NCI-H2107 treated with DMSO at 0.1 percent for 48 hours (cell line): ENCODE data around the gene SNED1.

Source experiments
- DNase-seq: peaks from one replicate; lab custom pipeline; 2025; ENCODE audit not compliant: unreplicated experiment; lab: John Stamatoyannopoulos, UW

SNED1 gene

DNA sequence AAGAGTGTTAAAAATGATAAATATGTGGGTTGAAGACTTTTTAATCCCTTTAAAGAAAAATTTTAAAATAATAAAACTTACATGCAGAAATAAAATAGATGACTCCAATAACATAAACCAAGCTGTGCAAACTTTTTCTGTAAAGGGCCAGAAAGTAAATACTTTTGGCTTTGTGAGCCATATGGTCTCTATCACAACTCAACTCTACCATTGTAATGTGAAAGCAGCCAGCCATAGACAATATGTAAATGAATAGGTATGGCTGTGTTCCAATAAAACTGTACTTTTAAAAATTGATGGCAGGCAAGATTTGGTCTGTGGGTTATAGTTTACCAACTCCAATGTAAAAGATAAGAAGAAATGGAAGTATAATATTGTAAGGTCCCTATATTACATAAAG lies 45.2 kb downstream of the SNED1 start:
- no peak for DNase-seq

DNA sequence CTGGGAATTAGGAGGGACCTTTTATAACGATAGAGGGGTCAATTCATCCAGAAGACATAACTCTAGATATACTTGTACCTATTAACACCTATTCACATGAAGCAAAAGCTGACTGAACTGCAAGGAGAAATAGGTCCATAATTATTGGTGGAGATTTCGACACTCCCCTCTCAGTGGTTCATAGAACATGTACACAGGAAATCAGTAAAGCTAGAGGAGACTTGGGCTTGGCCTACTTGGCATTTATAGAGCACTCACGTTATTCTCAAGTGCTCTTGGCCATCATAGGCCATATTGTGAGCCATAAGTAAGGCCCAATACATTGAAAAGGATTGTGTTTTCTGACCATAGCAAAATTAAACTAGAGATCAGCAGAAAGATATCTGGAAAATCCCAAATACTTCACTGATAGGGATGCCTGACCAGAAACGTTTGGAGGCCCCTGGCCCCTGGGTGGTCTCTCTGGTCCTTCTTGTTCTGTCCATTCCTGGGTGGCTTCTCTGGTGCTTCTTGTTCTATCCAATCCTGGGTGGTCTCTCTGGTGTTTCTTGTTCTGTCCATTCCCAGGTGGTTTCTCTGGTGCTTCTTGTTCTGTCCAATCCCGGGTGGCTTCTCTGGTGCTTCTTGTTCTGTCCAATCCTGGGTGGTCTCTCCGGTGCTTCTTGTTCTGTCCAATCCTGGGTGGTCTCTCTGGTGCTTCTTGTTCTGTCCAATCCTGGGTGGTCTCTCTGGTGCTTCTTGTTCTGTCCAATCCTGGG lies 49.0 kb downstream of the SNED1 start:
- no peak for DNase-seq

DNA sequence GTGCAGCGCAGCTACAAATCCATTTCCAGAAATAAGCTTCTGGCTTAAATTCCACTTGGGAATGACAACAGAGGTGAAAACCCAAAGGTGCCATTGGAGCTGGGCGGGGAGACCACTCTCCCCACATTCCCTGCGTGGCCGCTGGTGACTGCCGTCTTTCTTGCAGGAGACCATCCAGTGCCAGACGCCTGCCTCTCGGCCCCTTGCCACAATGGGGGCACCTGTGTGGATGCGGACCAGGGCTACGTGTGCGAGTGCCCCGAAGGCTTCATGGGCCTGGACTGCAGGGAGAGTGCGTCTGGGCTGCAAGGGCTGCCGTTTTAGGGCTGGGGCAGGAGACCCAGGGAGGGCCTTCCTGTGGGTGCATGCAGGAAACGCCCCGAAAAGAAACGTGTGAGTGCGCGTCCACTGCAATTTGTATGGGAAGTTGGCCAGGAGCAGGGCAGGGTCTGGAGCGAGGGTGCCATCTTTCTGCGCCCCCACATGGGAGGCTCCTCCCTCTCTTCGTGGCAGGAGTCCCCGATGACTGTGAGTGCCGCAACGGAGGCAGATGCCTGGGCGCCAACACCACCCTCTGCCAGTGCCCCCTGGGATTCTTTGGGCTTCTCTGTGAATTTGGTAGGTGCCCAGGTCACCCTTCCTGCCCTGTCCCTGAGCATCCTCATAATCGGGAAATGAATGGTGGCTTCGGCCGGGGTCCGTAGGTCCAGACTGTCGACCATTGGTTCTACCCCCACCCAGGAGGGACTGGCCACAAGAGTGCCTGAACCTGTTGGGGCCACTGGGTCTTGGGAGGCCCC lies 49.9 kb downstream of the SNED1 start:
- DNase-seq, result no peak

DNA sequence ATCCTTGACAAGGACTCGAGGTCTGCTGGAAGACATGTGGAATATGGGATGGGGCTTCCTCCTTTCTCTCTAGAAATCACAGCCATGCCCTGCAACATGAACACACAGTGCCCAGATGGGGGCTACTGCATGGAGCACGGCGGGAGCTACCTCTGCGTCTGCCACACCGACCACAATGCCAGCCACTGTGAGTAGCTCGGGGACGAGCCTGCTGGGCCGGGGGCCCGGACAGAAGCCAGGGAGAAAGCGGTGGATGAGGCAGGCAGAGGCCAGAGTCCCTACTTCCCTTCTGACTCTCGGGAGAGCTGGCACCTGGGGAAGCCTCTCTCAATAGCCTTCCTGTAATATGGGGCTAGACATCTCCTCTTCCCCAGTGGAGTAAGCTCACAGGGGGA lies 50.5 kb downstream of the SNED1 start:
- DNase-seq, result no peak

DNA sequence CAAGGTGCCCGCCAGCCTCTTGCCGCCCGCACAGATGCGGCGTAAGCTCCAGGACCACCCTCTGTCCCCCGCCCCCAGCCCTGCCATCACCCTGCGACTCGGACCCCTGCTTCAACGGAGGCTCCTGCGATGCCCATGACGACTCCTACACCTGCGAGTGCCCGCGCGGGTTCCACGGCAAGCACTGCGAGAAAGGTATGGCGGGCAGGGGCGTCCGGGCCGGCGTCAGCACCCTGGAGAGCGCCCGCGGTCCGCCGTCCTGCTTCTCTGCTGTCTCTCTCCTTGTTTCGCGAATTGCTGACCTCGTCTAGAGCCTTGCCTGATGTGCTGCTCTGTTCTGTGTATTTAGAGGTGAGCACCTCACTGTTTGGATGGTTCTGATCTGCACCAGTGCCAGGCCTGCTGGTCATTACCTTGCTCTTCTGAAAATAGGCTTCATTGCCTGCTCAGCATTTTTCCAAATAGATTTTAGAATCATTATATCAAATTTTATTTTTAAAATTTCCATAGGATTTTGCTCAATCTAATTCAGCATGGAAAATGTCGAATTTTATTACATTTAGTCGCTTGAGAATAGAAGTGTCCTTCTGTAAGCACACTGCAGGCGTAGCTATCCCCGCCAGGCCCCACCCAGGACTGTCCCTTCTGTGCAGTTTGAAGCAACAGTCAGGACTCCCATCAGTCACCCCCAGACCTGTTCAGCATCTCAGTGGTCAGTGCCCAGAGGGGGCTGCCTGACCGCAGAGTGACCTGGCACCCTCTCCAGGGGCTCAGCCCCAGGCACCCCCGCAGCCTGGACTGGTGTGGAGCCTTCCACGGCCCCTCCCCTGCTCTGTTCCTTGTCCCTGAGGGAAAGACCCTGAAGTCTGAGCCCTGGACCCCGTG lies 51.6 kb downstream of the SNED1 start:
- no peak for DNase-seq

DNA sequence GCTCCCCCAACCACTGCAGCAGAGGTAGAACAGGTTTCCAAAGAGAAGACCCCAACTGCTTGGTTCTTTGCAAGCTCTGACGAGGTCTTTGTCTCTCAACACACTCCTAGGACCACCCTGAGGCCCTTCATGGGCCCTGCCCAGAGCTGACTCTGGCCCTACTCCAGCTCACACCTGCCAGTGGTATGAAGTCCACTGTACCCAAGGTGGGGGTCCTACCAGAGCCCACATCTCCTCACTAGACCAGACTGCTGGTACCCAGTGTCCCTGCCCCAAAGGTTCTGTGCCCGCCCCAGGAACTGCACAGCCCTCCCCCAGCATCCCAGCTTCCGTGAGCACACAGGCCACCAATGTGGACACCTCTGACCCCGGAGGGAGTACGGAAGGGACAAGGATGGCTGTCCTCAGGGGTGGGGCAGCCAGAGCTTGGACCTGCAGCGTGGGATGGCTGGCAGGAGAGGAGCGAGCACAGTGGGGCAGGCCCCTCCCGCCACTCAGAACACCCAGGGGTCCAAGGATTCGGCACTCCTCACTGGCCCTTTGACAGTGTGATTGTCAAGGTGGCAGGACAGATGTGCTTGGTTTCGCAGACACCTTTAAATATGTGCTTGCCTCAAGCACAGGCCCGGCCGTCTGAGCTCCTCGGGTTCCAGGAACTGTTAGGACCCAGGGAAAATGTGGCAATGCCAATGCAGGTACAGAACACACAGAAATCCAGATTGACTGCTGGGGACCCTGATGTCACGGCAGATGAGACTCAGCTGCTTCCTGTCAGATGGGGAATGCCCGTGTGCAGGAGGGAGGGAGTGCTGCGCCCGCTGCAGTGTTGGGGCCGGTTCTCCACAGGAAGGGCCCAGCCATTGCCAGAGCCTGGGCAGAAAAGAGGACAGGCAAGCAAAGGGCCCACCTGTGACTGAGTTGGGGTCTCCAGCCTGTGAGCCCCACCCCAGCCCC lies 52.5 kb downstream of the SNED1 start:
- DNase-seq, result no peak

DNA sequence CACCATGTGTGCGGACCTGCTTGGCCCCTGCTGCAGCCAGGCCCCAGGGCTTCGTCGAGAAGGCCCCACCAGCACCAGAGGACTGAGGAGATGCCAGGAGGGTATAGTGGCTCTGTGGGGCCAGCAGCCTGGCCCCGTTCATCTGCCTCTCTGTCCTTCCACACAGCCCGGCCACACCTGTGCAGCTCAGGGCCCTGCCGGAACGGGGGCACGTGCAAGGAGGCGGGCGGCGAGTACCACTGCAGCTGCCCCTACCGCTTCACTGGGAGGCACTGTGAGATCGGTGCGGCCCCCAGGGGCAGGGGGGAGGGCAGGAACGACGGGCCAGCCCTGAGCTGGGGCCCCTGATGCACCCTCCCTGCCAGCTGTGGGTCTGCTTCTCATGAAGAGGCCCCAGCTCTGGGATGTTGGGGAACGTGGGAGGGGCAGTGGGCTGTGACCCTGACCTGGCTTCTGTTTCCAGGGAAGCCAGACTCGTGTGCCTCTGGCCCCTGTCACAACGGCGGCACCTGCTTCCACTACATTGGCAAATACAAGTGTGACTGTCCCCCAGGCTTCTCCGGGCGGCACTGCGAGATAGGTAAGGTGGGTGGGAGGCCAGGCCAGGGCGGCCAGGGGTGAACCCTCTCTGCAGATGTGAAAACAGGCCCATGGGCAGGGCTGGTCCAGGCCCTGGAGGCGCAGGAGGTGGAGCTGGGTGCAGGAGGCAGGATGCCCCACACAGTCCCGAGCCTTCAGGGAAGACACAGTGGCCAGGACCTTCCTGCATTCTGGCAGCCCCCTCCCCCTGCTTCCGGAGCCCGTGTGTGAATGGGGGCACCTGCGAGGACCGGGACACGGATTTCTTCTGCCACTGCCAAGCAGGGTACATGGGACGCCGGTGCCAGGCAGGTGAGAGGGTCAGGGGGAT lies 53.4 kb downstream of the SNED1 start:
- no peak for DNase-seq

DNA sequence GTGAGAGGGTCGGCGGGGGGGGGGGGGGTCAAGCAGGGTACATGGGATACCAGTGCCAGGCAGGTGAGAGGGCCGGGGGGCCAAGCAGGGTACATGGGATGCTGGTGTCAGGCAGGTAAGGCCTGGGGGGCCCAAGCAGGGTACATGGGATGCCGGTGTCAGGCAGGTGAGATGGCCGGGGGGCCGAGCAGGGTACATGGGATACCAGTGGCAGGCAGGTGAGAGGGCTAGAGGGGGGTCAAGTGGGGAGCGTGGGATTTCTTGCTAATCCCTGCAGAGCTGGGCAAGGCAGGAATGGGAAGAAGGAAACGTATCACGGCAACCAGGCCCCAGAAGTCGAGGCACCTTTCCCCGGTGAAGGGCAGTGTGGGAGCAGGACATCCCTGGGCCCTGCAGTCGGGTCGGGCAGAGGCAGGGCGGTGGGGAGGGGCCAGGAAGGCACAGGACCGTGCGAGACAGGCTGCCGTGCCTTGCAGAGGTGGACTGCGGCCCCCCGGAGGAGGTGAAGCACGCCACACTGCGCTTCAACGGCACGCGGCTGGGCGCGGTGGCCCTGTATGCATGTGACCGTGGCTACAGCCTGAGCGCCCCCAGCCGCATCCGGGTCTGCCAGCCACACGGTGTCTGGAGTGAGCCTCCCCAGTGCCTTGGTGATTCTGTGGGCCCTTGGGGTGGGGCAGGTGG lies 54.4 kb downstream of the SNED1 start:
- no peak for DNase-seq

DNA sequence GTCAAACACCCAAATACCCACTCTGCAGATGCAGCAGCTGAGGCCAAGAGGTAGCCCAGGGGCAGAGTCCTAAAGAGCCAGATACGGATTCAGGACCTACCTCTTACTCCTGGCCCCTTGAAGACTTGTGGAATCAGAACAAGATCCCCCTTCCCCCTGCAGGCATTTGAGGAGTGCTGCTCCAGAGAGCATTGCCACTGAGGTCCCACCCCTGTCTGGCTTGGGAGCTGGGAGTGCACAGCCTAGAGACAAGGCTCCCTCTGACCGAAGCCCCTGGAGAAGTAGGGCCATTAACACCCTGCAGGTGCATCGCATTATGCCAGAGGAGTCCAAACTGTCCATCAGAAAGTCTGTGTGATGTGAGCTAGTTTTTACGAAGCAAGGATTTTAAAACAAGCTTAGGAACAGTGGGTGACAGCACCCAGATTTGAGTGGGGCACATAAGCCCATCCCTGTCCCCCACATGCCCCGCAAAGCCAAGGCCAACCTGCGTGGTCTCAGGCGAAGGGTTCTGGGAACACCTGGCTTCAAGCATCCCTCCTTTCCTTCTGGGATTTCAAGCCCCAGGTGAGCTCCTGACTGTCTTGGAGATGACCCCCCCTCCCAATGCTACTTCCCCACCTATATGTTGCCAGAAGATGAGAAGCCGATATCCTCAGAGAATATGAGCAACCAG lies 55.3 kb downstream of the SNED1 start:
- no peak for DNase-seq

DNA sequence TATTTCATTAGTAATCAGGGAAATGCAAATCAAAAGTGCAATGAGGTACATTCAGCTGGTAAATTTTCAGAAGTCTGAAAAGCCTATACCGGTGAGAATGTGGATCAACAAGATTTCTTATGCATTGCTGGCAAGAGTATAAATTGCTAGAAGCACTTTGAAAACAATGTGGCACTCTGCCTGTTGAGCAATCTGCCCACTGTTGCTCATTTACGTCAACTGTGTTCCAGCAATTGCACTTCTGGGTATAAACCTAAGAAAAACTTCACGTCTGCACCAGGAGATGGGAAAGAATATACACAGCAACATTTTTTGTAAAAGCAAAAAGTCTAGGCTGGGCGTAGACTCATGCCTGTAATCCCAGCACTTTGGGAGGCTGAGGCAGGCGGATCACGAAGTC lies 62.9 kb downstream of the SNED1 start:
- DNase-seq, result no peak

DNA sequence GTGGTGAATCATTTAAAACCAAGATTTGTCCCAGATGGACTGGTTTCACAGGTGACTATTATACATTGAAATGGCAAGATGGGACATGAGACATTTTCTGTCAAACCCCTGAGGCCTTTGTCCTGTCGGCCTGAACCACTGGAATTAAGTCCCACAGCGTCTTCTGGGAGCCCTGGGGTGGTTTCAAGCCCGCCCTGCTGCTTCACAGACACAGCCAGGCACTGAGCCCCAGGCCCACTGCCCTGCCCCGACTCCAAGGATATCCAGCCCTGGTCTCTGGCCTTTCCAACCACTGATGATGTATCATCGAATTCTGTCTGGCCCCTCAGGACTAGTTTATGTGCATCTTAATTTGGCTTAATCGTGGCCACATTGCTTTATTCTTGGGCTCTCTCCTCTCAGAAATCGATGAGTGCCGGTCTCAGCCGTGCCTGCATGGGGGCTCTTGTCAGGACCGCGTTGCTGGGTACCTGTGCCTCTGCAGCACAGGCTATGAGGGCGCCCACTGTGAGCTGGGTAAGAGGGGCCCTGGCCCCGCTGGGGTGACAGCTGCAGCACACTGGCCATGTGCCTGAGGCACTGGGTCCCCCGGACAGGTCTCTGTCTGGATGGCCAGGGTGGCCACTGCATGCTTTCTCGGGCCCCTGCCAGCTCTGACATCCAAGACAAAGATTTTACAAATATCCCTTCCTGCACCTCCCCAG lies 64.1 kb downstream of the SNED1 start:
- DNase-seq, result no peak

DNA sequence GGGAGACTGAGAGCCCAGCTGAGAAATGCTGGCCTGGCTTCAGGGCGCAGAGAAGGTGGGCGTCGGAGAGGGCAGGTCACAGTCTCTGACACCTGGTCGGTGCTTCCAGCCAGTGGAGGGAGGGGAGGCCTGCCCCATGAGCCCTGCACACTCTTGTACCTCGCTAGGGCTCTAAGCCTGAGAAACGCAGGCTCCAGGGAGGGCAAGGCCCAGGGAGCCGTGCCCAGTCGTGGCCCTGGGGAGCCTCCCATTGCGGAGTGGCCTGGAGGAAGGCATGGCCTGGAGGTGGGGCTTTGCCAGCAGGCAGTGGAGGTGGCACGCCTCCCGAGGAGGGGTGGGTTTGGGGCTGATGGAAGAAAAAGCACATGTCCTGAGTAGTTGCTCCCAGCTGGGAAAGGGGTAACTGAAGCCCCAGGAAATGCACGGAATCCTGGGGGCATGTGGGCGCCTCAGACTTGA lies 64.7 kb downstream of the SNED1 start:
- DNase-seq, result no peak

DNA sequence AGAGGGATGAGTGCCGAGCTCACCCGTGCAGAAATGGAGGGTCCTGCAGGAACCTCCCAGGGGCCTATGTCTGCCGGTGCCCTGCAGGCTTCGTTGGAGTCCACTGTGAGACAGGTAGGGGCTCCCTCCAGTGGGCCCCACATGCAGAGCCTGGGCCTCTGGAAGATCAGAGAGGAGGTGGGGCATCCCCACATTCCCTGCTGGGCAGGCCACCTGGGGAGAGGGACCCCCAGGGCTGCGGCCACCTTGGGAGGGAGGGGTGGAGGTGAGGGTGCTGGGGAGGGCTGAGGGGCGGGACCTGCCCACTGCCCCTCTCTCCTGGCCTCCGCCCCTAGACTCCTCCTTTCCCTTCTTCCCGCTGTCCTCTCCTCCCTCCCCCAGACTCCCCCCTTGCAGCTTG lies 65.2 kb downstream of the SNED1 start:
- no peak for DNase-seq

DNA sequence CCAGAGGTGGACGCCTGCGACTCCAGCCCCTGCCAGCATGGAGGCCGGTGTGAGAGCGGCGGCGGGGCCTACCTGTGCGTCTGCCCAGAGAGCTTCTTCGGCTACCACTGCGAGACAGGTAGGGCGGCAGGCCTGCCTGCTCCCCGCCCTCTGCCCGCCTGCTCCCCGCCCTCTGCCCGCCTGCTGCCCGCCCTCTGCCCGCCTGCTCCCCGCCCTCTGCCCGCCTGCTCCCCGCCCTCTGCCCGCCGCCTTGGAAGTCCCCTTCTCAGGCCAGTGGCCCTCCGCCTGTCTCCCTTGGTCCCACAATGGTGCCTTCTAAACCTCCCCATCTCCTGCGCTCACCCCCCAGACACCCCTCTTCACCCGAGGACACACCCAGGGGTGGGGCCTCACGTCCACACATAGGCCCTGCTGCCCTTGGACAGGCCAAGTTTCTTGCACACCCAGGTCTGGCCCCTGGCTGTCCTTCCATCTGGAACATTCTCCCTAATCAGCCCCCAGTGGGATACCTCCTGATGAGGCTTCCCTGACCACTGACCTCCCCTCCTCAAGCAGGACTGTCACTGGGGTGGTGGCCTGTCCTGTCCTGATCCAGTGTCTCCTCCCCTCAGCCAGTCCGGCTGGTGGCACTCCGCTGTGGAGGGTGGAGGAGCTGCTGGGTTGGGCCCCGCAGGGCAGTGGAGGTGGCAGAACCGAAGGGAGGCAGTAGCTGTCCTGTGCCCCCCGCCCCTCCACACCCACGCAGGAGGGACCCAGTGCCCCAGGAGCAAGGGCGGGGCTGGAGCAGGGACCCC lies 65.8 kb downstream of the SNED1 start:
- DNase-seq, result no peak

DNA sequence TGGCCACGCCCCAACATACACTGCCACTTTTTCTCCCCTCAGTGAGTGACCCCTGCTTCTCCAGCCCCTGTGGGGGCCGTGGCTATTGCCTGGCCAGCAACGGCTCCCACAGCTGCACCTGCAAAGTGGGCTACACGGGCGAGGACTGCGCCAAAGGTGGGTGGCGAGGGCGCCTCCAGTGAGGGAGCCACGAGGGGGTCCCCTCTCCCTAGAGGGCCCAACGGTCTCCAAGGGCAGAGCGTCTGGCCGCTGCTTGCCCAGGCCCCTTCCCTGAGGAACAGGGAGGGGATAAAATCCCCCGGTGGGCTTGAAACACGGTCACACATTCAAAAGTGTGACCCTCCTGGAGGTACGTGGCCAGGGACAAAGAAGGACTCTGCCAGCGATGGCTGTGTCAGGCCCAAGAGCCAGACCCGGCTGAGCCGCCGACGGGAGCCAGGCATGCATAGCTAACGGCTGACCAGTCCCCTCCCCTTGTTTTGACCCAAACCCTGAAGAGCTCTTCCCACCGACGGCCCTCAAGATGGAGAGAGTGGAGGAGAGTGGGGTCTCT lies 66.5 kb downstream of the SNED1 start:
- no peak for DNase-seq

DNA sequence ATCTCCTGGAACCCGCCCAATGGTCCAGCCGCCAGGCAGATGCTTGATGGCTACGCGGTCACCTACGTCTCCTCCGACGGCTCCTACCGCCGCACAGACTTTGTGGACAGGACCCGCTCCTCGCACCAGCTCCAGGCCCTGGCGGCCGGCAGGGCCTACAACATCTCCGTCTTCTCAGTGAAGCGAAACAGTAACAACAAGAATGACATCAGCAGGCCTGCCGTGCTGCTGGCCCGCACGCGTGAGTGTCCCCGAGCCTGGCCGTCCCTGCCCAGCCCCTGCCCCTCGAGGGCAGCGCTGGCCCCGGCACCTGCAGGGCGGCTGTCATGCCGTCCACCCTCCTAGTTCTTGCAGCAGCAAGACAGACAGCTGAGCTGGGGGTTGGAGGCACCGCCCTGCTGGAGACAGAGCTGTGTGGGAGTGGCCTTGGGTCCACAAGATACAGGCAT lies 67.0 kb downstream of the SNED1 start:
- DNase-seq, result no peak
